Karpas-422 (cell line): ENCODE data around the gene UTP15. TPM values are rescaled to one million over a fixed set of nuclear protein-coding genes. Genes with fewer than 3 reads are reported as not detected.

ENCODE experiments used
- DNase-seq: peaks from one replicate; pipeline ENCODE4 v3.0.0-alpha.2; 2015
- H2AFZ ChIP-seq: fragments of 200-600 bp; sonication (generic); 2 replicates; pipeline ENCODE4 v1.6.1; 2014; ENCODE audit warnings: antibody characterized with exemption, low read length, mixed read lengths
- H3K27ac ChIP-seq: fragments of 200-600 bp; sonication (generic); 2 replicates; pipeline ENCODE4 v1.5.1; 2014; ENCODE audit warnings: mild to moderate bottlenecking, low read length, moderate library complexity
- H3K27me3 ChIP-seq: fragments of 200-600 bp; sonication (generic); 2 replicates; pipeline ENCODE4 v1.6.1; 2014; ENCODE audit warnings: low read length, mixed read lengths
- H3K36me3 ChIP-seq: fragments of 200-600 bp; sonication (generic); 2 replicates; pipeline ENCODE4 v1.6.1; 2014; ENCODE audit warnings: low read length, mixed read lengths; ENCODE audit not compliant: insufficient read depth
- H3K4me1 ChIP-seq: fragments of 200-600 bp; sonication (generic); 2 replicates; pipeline ENCODE4 v1.6.1; 2014; ENCODE audit warnings: mild to moderate bottlenecking, low read length, mixed read lengths
- H3K4me2 ChIP-seq: fragments of 200-600 bp; sonication (generic); 2 replicates; pipeline ENCODE4 v1.6.1; 2014; ENCODE audit warnings: low read length, low read depth, mild to moderate bottlenecking; ENCODE audit not compliant: poor library complexity, severe bottlenecking
- H3K4me3 ChIP-seq: fragments of 200-600 bp; sonication (generic); 2 replicates; pipeline ENCODE4 v1.5.1; 2014; ENCODE audit warnings: mild to moderate bottlenecking, antibody characterized with exemption, low read length, mixed read lengths
- H3K79me2 ChIP-seq: fragments of 200-600 bp; sonication (generic); 2 replicates; pipeline ENCODE4 v1.6.1; 2014; ENCODE audit warnings: mild to moderate bottlenecking, low read length, mixed read lengths
- H3K9ac ChIP-seq: fragments of 200-600 bp; sonication (generic); 2 replicates; pipeline ENCODE4 v1.6.0; 2014; ENCODE audit warnings: low read length
- H3K9me2 ChIP-seq: fragments of 200-600 bp; sonication (generic), shearing (Covaris generic); replicated peaks from 2 replicates; pipeline ENCODE4 v1.6.0; 2014; ENCODE audit warnings: mild to moderate bottlenecking, low read length, moderate library complexity; ENCODE audit not compliant: insufficient read depth
- H3K9me3 ChIP-seq: fragments of 300-700, 200-600 bp; sonication (generic); 2 replicates; pipeline ENCODE4 v1.6.1; 2014; ENCODE audit warnings: low read length, mixed read lengths
- H4K20me1 ChIP-seq: fragments of 200-600 bp; sonication (generic); 2 replicates; pipeline ENCODE4 v1.6.1; 2014; ENCODE audit warnings: mild to moderate bottlenecking, antibody characterized with exemption, low read length, low read depth; ENCODE audit not compliant: insufficient read depth
- total RNA-seq: library from RNA; depleted of rRNA; stranded (reverse); fragments of >200 nt; shearing (Covaris generic); gene quantifications from 2 replicates; pipeline ENCODE4 v1.2.3, GENCODE V29; 2014; ENCODE audit warnings: low replicate concordance

Gene UTP15
- total RNA-seq, 1 experiment from 2014 or later: 42.9 TPM

DNA sequence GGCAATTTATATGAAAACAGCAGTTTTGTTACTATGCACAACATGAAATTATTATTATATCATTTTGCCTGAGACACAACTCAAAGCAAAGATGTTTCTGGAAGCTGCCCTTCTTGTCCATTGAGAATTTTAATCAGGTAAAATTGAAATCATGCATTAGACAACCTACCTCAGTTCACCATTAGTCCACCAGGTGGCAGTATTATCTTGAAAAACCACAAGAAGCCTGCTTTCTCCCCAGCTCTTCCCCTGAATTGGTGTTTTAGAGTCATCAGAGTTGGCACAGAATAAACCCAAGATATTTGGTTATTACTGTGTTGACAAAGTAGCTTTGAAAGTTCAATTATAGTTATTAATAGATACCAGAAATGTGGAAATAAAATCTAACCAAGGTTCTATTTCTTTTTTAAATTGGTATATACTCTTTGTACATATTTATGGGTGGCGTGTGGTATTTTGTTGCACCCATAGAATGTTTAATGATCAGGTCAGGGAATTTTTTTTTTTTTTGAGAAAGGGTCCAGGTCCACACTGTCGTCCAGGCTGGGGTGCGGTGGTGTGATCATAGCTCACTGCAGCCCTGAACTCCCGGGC, 25.7 kb downstream of the UTP15 start:
- Histone ChIP-seq H3K79me2 (no peaks in the 10 kb centered on the region), H3K9me3 (no peaks in the 10 kb centered on the region), H4K20me1 (no peaks in the 10 kb centered on the region; the same call in 1 of the 2 replicates), H3K9me2 (no peaks in the 10 kb centered on the region), H3K27me3 (no peaks in the 10 kb centered on the region), H3K4me3 (no peak overlapping the region), H3K4me2 (no peak overlapping the region), H3K27ac (no peak overlapping the region), H3K36me3 (no peaks in the 10 kb centered on the region), H3K4me1 (no peaks in the 10 kb centered on the region), H3K9ac (no peak overlapping the region), H2AFZ (no peak overlapping the region)
- DNase-seq: peak; percentile 88

DNA sequence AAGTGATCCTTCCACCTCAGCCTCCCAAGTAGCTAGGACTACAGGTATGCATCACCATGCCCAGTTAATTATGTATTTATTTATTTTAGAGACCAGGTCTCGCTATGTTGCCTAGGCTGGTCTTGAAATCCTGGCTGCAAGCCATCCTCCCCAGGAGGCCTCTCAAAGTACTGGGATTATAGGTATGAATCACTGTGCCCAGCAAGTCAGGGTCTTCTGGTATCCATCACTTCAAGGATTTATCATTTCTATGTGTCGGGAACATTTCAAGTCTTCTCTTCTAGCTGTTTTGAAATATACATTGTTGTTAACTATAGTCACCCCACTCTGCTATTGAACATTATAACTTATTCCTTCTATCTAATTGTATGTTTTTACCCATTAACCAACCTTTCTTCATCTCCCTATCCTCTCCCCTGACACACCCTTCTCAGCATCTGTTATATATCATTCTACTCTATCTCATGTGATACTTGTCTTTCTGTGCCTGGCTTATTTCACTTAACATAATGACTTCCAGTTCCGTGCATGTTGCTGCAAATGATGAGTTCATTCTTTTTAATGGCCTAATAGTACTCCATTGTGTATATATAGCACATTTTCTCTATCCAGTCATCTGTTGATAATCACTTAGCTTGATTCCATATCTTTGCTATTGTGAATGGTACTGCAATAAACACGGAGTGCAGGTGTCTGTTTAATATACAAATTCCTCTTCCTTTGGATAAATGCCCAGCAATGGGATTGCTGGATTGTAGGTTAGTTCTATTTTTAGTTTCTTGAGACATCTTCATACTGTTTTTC, 26.4 kb downstream of the UTP15 start:
- Histone ChIP-seq H3K9me2 (no peaks in the 10 kb centered on the region), H3K4me3 (no peak overlapping the region), H4K20me1 (no peaks in the 10 kb centered on the region; the same call in 1 of the 2 replicates), H3K36me3 (no peaks in the 10 kb centered on the region), H3K27ac (no peak overlapping the region), H3K4me1 (no peaks in the 10 kb centered on the region), H3K9ac (no peak overlapping the region), H3K27me3 (no peaks in the 10 kb centered on the region), H3K9me3 (no peaks in the 10 kb centered on the region), H3K4me2 (no peak overlapping the region), H3K79me2 (no peaks in the 10 kb centered on the region), H2AFZ (no peak overlapping the region)
- no peak for DNase-seq

DNA sequence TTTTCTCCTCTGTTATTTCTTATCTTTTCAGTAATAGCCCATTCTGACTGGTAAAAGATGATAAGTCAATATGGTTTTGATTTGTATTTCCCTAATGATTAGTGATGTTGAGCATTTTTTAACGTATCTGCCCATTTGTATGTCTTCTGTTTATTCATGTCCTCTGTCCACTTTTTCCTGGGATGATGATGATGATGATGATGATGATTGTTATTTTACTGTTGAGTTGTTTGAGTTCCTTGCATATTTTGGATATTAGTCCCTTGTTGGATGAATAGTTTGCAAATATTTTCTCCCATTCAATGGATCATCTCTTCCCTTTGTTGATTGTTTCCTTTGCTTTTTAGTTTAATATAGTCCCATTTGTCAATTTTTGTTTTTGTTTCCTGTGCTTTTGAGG, 27.0 kb downstream of the UTP15 start:
- H3K9me3 ChIP-seq: no peaks in the 10 kb centered on the region
- no peaks in the 10 kb centered on the region for H3K4me1 ChIP-seq
- no peak overlapping the region for H2AFZ ChIP-seq
- H4K20me1 ChIP-seq: no peaks in the 10 kb centered on the region; the same call in 1 of the 2 replicates
- H3K9me2 ChIP-seq: no peaks in the 10 kb centered on the region
- H3K9ac ChIP-seq: no peak overlapping the region
- H3K36me3 ChIP-seq: no peaks in the 10 kb centered on the region
- no peaks in the 10 kb centered on the region for H3K27me3 ChIP-seq
- no peak overlapping the region for H3K27ac ChIP-seq
- no peak for DNase-seq
- H3K4me3 ChIP-seq: no peak overlapping the region
- no peaks in the 10 kb centered on the region for H3K79me2 ChIP-seq
- H3K4me2 ChIP-seq: no peak overlapping the region

GRCh38 chr5:73596705-73597328, 31.3 kb downstream of the UTP15 start:
- no peaks in the 10 kb centered on the region for H3K4me1 ChIP-seq
- no peak overlapping the region for H2AFZ ChIP-seq
- no peaks in the 10 kb centered on the region for H3K9me3 ChIP-seq
- H3K4me2 ChIP-seq: no peak overlapping the region
- no peaks in the 10 kb centered on the region for H3K79me2 ChIP-seq
- no peaks in the 10 kb centered on the region for H4K20me1 ChIP-seq
- H3K9ac ChIP-seq: no peak overlapping the region
- no peak overlapping the region for H3K27ac ChIP-seq
- no peaks in the 10 kb centered on the region for H3K27me3 ChIP-seq
- H3K36me3 ChIP-seq: no peaks in the 10 kb centered on the region
- DNase-seq: peak; percentile 57
- H3K4me3 ChIP-seq: no peak overlapping the region
- no peaks in the 10 kb centered on the region for H3K9me2 ChIP-seq

DNA sequence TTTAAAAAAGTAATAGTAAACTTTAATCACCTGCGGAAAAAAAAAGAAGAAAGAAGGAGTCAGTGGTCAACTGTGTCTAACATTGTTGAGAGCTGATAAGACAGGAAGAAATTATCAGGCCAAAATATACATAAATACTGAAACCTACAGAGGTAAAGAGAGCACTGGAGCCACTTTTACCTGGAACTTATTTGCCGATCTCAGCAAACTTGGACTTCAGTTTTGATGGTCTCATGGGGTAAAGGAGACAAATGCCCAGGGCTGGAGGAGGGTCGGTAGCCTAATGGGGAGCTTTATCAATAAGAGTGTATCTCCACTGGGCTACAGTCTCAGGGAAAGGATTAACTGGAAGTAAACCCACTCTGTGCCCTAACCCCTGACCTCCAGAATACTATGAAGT, 33.8 kb downstream of the UTP15 start:
- H3K79me2 ChIP-seq: no peaks in the 10 kb centered on the region
- H3K9me2 ChIP-seq: no peaks in the 10 kb centered on the region
- H3K9me3 ChIP-seq: no peaks in the 10 kb centered on the region
- H3K4me3 ChIP-seq: no peak overlapping the region
- H3K9ac ChIP-seq: no peak overlapping the region
- H3K27me3 ChIP-seq: no peaks in the 10 kb centered on the region
- DNase-seq: no peak
- no peaks in the 10 kb centered on the region for H3K36me3 ChIP-seq
- no peaks in the 10 kb centered on the region for H3K4me1 ChIP-seq
- H4K20me1 ChIP-seq: no peaks in the 10 kb centered on the region
- no peak overlapping the region for H3K27ac ChIP-seq
- H3K4me2 ChIP-seq: no peak overlapping the region
- no peak overlapping the region for H2AFZ ChIP-seq

DNA sequence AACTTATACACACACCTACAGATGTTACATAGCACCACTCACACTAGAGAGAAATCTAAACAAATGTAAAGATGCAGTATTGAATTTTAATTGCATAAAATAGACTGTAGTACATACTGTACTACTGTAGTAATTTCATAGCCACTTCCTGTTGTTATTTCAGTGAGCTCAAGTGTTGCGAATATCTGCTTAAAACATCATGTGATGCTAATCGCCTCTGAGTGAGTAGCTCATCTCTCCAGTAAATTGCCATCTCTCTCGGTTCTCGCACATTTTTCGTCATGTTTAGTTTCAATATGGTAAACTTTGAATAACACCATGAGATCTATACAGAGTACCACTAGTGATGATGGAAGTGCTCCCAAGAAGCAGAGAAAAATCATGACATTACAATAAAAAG, 38.5 kb downstream of the UTP15 start:
- Histone ChIP-seq H3K27me3 (no peaks in the 10 kb centered on the region), H4K20me1 (no peaks in the 10 kb centered on the region), H3K9me3 (no peaks in the 10 kb centered on the region), H3K4me3 (no peak overlapping the region), H3K4me1 (no peaks in the 10 kb centered on the region), H3K9me2 (no peaks in the 10 kb centered on the region), H2AFZ (no peak overlapping the region), H3K36me3 (no peaks in the 10 kb centered on the region), H3K79me2 (no peaks in the 10 kb centered on the region), H3K4me2 (no peak overlapping the region), H3K9ac (no peak overlapping the region), H3K27ac (no peak overlapping the region)
- no peak for DNase-seq

GRCh38 chr5:73605223-73606087, 39.9 kb downstream of the UTP15 start:
- Histone ChIP-seq H3K9me3 (no peaks in the 10 kb centered on the region), H4K20me1 (no peaks in the 10 kb centered on the region), H3K79me2 (no peaks in the 10 kb centered on the region), H3K27ac (no peak overlapping the region), H3K4me2 (no peak overlapping the region), H3K36me3 (no peaks in the 10 kb centered on the region), H3K9me2 (no peaks in the 10 kb centered on the region), H2AFZ (no peak overlapping the region), H3K9ac (no peak overlapping the region), H3K4me1 (no peaks in the 10 kb centered on the region), H3K27me3 (no peaks in the 10 kb centered on the region), H3K4me3 (no peak overlapping the region)
- DNase-seq: no peak
